HG02943 (cell line): Measurements from ENCODE around the gene DCTN2.
"Not testable (repeated sequence)": the region's sequence is repeated elsewhere in the genome, so short reads cannot be mapped to it uniquely, and the experiment has no call there.

Experiments used
- ATAC-seq: cut with Tn5 transposase; IDR thresholded peaks from one replicate; pipeline ENCODE4 v1.9.1; 2021; ENCODE audit warnings: mild to moderate bottlenecking, low read depth, moderate library complexity; ENCODE audit not compliant: unreplicated experiment

Gene DCTN2

GRCh38 chr12:57546438-57547287, at the start of gene DCTN2:
DCTN2 (minus strand) TSS chr12:57547192; CDS start chr12:57547063, 129 bp downstream.
- peak; percentile 99 for ATAC-seq

GRCh38 chr12:57593187-57593586, 46.2 kb upstream of the DCTN2 start:
- ATAC-seq, result no peak

- no peak for ATAC-seq
Observed at GRCh38 chr12:57592551-57593165, 45.7 kb upstream of the DCTN2 start.

- ATAC-seq, result no peak
Observed at GRCh38 chr12:57591782-57592325, 44.9 kb upstream of the DCTN2 start.

GRCh38 chr12:57590864-57591781, 44.1 kb upstream of the DCTN2 start, which contains the start of gene PIP4K2C:
PIP4K2C (plus strand) TSS chr12:57591192; CDS start chr12:57591290, 98 bp downstream.
- ATAC-seq, result peak; percentile 91

GRCh38 chr12:57590479-57590863, 43.5 kb upstream of the DCTN2 start:
- peak; percentile 8 for ATAC-seq

- not testable (repeated sequence) for ATAC-seq
Observed at GRCh38 chr12:57588951-57589610, 42.1 kb upstream of the DCTN2 start.

- ATAC-seq, result no peak
Observed at GRCh38 chr12:57586832-57587429, 39.9 kb upstream of the DCTN2 start.

GRCh38 chr12:57586128-57586527, 39.1 kb upstream of the DCTN2 start:
- no peak for ATAC-seq

GRCh38 chr12:57585156-57585555, 38.2 kb upstream of the DCTN2 start:
- ATAC-seq, result no peak

GRCh38 chr12:57584690-57585089, 37.7 kb upstream of the DCTN2 start:
- no peak for ATAC-seq

- ATAC-seq, result no peak
Observed at GRCh38 chr12:57584050-57584449, 37.1 kb upstream of the DCTN2 start.

GRCh38 chr12:57583008-57583831, 36.2 kb upstream of the DCTN2 start:
- peak; percentile 90 for ATAC-seq

- ATAC-seq, result no peak
Observed at GRCh38 chr12:57582440-57582839, 35.4 kb upstream of the DCTN2 start.

- no peak for ATAC-seq
Observed at GRCh38 chr12:57581802-57582201, 34.8 kb upstream of the DCTN2 start.

- ATAC-seq, result no peak
Observed at GRCh38 chr12:57580466-57580795, 33.4 kb upstream of the DCTN2 start.

- no peak for ATAC-seq
Observed at GRCh38 chr12:57579677-57580465, 32.9 kb upstream of the DCTN2 start.

- ATAC-seq, result no peak
Observed at GRCh38 chr12:57579011-57579410, 32.0 kb upstream of the DCTN2 start.
